Fibroblast of villous mesenchyme (primary cell): ENCODE data around the gene TP53I11. TPM values are rescaled to one million over a fixed set of nuclear protein-coding genes. Genes with fewer than 3 reads are reported as not detected.

Experiments used
- DNase-seq: peaks from one replicate; pipeline ENCODE4 v3.0.0-alpha.2; 2010; ENCODE audit warnings: low read depth
- H3K4me3 ChIP-seq: 2 replicates; pipeline ENCODE4 v1.5.1; 2011; ENCODE audit warnings: low read depth, mild to moderate bottlenecking, low read length
- CTCF ChIP-seq: IDR thresholded peaks from 2 replicates; pipeline ENCODE4 v1.5.1; 2012; ENCODE audit warnings: low read depth, mild to moderate bottlenecking, low read length; ENCODE audit not compliant: insufficient read depth
- total RNA-seq: library from RNA; depleted of rRNA; stranded (reverse); fragments of >200 nt; gene quantifications from 2 replicates; pipeline ENCODE4 v1.2.3, GENCODE V29; 2012

Gene TP53I11
- total RNA-seq, 1 donor, result 38.4 TPM

GRCh38 chr11:44952500-44953260 lies 2.0 kb upstream of the TP53I11 start:
- DNase-seq, result no peak
- TF ChIP-seq CTCF, result no peak
- H3K4me3 ChIP-seq, result no peak overlapping the region

- TF ChIP-seq CTCF, result no peak
- no peak for DNase-seq
- H3K4me3 ChIP-seq, result no peak overlapping the region
These were observed 1.4 kb upstream of the TP53I11 start for GRCh38 chr11:44952082-44952481.

- peak overlapping the region; percentile 93 for H3K4me3 ChIP-seq
- peak; percentile 16 for DNase-seq
- no peak for TF ChIP-seq CTCF
These were observed 555 bp downstream of the TP53I11 start for GRCh38 chr11:44950031-44950624.

DNA sequence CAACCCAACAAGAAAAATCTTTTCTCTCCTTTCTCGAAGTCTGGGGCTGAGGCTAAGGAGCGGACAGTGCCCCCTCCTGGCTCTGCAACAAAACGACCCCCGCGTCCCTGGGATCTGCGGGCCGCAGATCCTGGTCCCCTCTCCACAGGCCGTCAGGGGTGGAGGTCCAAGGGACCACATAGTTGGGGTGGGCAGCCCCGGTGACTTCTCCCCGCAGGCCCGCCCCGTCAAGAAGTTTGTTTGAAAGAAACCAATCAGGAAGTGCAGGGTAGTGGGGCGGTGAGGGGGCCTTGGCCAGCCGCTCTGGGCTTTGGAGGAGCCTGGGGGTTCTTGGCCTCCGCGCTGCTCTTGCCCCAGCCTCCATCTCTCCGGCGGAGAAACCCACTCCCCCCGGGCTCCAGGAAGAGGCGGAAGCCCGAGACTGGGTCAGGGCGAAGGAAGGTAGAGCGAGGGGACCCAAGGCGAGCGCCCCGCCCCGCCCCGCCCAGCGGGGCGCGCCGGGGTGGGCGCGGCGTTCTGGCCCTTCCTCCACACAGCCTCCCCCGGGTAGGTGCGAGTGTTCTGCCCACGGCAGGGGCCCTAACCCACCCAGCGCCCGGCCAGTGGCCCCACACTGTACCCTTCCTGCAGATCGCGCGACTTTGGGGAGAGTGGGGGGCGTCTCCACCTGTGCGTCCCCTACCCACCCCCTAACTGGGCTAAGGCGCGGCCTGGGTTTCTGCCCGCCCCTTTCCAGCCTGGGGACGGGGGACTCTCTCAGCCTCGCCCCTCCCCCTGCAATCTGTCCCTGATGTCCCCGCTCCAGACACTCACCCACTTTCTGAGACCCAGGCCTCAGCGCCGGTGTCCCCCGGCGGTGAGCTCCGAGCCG lies 1.3 kb downstream of the TP53I11 start:
- TF ChIP-seq CTCF, result peak; percentile 65
- DNase-seq, result peak; percentile 49

GRCh38 chr11:44948155-44948554 lies 2.5 kb downstream of the TP53I11 start:
- H3K4me3 ChIP-seq, result no peak overlapping the region
- TF ChIP-seq CTCF, result no peak
- no peak for DNase-seq

More for the DNA sequence above, 1.3 kb downstream of the TP53I11 start:
- peak overlapping the region; percentile 93 for H3K4me3 ChIP-seq

DNA sequence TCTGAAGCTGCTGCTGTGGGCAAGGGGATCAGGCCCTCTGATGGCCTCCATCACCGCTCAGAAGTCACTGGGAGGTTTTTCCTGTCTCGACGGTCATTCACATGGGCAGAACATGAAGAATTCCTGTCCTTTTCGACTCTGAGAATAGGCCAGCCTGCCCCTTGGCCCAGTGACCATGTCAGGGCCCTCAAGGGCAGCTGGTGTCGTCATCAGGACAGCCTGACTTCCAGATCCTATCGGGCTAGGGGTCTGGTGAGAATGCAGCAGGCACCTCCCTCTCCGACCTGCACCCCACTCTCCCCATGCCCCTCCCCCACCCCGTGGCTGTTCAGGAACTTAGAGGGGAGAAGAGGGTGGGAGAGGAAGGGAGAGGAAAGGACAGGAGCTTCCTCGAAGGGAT lies 3.6 kb downstream of the TP53I11 start:
- no peak for TF ChIP-seq CTCF
- DNase-seq, result no peak
- H3K4me3 ChIP-seq, result no peak overlapping the region
